Right cardiac atrium (tissue), 5 donors: ENCODE results near the gene OR52L1. TPM values are rescaled to one million over a fixed set of nuclear protein-coding genes. Genes with fewer than 3 reads are reported as not detected.
"Not testable (repeated sequence)": the region's sequence is repeated elsewhere in the genome, so short reads cannot be mapped to it uniquely, and the experiment has no call there.

Source experiments
- ATAC-seq, 2 donors: fragments of 200-7000 bp; cut with Tn5 transposase; one replicate each; pipeline versions ENCODE4 v1.8.0 to v1.9.1; 2020; ENCODE audit warnings: moderate library complexity in 2 of 2, mild to moderate bottlenecking in 1 of 2
- DNase-seq, 3 donors: peaks; one replicate each; pipeline ENCODE4 v3.0.0-alpha.2; 2020
- H3K27ac ChIP-seq: one replicate; pipeline ENCODE4 v1.5.1; 2013; ENCODE audit warnings: mild to moderate bottlenecking, low read length, control low read depth, moderate library complexity
- H3K27me3 ChIP-seq: one replicate; pipeline ENCODE4 v1.6.1; 2013; ENCODE audit not compliant: control insufficient read depth, insufficient read depth
- H3K4me1 ChIP-seq: one replicate; pipeline ENCODE4 v1.6.1; 2013; ENCODE audit warnings: low read length; ENCODE audit not compliant: control insufficient read depth, insufficient read depth
- H3K4me3 ChIP-seq: one replicate; pipeline ENCODE4 v1.5.1; 2013; ENCODE audit warnings: low read length, control low read depth
- H3K9me3 ChIP-seq: one replicate; pipeline ENCODE4 v1.6.1; 2013; ENCODE audit warnings: low read length; ENCODE audit not compliant: control insufficient read depth
- WGBS: extraction: QIAGEN DNeasy Blood & Tissue Kit; methylation state at CpG from one replicate; pipeline ENCODE4 v1.1.7; 2013; 5-methylcytosine and 5-hydroxymethylcytosine counted together
- intact Hi-C, 4 donors: fragments of 100-400 bp; cut with DNase I; formaldehyde crosslinking; loops; one replicate each; pipeline versions ENCODE4 v1.11.0 to v1.14.0; 2022 to 2023
- polyA plus RNA-seq: library from polyadenylated mRNA; stranded (reverse); fragments of 200-250 nt; gene quantifications from one replicate; pipeline ENCODE4 v1.2.3, GENCODE V29; 2013
- total RNA-seq, 4 donors: library from RNA; stranded (reverse); fragmentation: NEBNext Ultra II Directional; extraction: Animal tissue kit (Norgen Biotek cat#: 25700); gene quantifications; one replicate each; pipeline ENCODE4 v1.2.1, GENCODE V29; 2021
- donor health status: healthy with polysubstance abuse.
- donor health status: DM: no; HTN: yes; CAD: no.
- donor health status: DM: no; HTN: no; CAD: no.
- donor health status: DM: no; HTN: yes; CAD: no; lungs with severe emphysema.
- donor health status: DM: yes; HTN: yes; CAD: no.

The OR52L1 gene
- total and polyA plus RNA-seq, 5 donors, result not detected

GRCh38 chr11:5992604-5993251 is 5.9 kb upstream of the OR52L1 start:
- intact Hi-C loops, result no loop called here
- ATAC-seq (no peak), DNase-seq (no peak)
- Histone ChIP-seq H3K4me1 (no peaks in the 10 kb centered on the region), H3K27ac (no peak overlapping the region), H3K9me3 (no peaks in the 10 kb centered on the region), H3K4me3 (no peak overlapping the region), H3K27me3 (no peaks in the 10 kb centered on the region)
- 60% methylated on average over 3 of the region's 3 CpGs for WGBS

GRCh38 chr11:5992150-5992549 is 5.4 kb upstream of the OR52L1 start:
- H3K9me3 ChIP-seq, result no peaks in the 10 kb centered on the region
- ATAC-seq (peak in 1 of 2 donors; percentile 80), DNase-seq (no peak)
- intact Hi-C loops, result no loop called here
- H3K27me3 ChIP-seq, result no peaks in the 10 kb centered on the region
- 61% methylated on average over 3 of the region's 3 CpGs for WGBS
- no peak overlapping the region for H3K4me3 ChIP-seq
- H3K27ac ChIP-seq, result no peak overlapping the region
- no peaks in the 10 kb centered on the region for H3K4me1 ChIP-seq

- intact Hi-C loops, result no loop called here
- Histone ChIP-seq H3K27ac (no peak overlapping the region), H3K9me3 (no peaks in the 10 kb centered on the region), H3K27me3 (no peaks in the 10 kb centered on the region), H3K4me3 (no peak overlapping the region), H3K4me1 (no peaks in the 10 kb centered on the region)
- ATAC-seq (no peak), DNase-seq (no peak)
- WGBS, result 87% methylated on average over 4 of the region's 4 CpGs
Observed at GRCh38 chr11:5989203-5989602, 2.4 kb upstream of the OR52L1 start.

- 29% methylated on average over 1 of the region's 1 CpG for WGBS
- intact Hi-C loops, result no loop called here
- H3K4me1 ChIP-seq, result no peaks in the 10 kb centered on the region
- H3K4me3 ChIP-seq, result no peak overlapping the region
- no peak overlapping the region for H3K27ac ChIP-seq
- no peak for DNase-seq
- H3K9me3 ChIP-seq, result no peaks in the 10 kb centered on the region
- H3K27me3 ChIP-seq, result no peaks in the 10 kb centered on the region
- ATAC-seq, result no peak
Observed at GRCh38 chr11:5983443-5983842, 3.3 kb downstream of the OR52L1 start.

- intact Hi-C loops, result no loop called here
- Histone ChIP-seq H3K27ac (no peak overlapping the region), H3K27me3 (no peaks in the 10 kb centered on the region), H3K4me3 (no peak overlapping the region), H3K9me3 (no peaks in the 10 kb centered on the region), H3K4me1 (no peaks in the 10 kb centered on the region)
- ATAC-seq (no peak), DNase-seq (no peak)
- WGBS, result 63% methylated on average over 1 of the region's 1 CpG
Observed at GRCh38 chr11:5973530-5973929, 13.3 kb downstream of the OR52L1 start.

GRCh38 chr11:5968394-5968793 is 18.4 kb downstream of the OR52L1 start, which contains the start of gene OR56A5:
Gene OR56A5 (minus strand): TSS chr11:5968494. CDS start chr11:5968494, 0 bp downstream.
- no peak within 1 kb of the TSS for H3K27ac ChIP-seq
- DNase-seq (no peak), ATAC-seq (no peak)
- intact Hi-C loops, result no loop called here
- H3K9me3 ChIP-seq, result peaks cover 3% of the 10 kb centered on the region
- no peaks in the 10 kb centered on the region for H3K4me1 ChIP-seq
- H3K27me3 ChIP-seq, result no peaks in the 10 kb centered on the region
- no peak within 1 kb of the TSS for H3K4me3 ChIP-seq

- H3K4me1 ChIP-seq, result no peaks in the 10 kb centered on the region
- no peaks in the 10 kb centered on the region for H3K27me3 ChIP-seq
- intact Hi-C loops, result no loop called here
- no peak for DNase-seq
- no peak overlapping the region for H3K27ac ChIP-seq
- H3K4me3 ChIP-seq, result no peak overlapping the region
- WGBS, result 54% methylated on average over 3 of the region's 3 CpGs
- ATAC-seq, result no peak
- peaks cover 3% of the 10 kb centered on the region for H3K9me3 ChIP-seq
Observed at GRCh38 chr11:5967708-5968107, 19.1 kb downstream of the OR52L1 start.

GRCh38 chr11:5966958-5967357 is 19.8 kb downstream of the OR52L1 start:
- DNase-seq (no peak), ATAC-seq (no peak)
- Histone ChIP-seq H3K27me3 (no peaks in the 10 kb centered on the region), H3K27ac (no peak overlapping the region), H3K4me1 (no peaks in the 10 kb centered on the region), H3K4me3 (no peak overlapping the region), H3K9me3 (peaks cover 3% of the 10 kb centered on the region)
- intact Hi-C loops, result no loop called here
- WGBS, result 64% methylated on average over 2 of the region's 2 CpGs

GRCh38 chr11:5960704-5961320 is 26.0 kb downstream of the OR52L1 start:
- ATAC-seq, H3K27ac ChIP-seq, intact Hi-C loops, H3K9me3 ChIP-seq, H3K4me3 ChIP-seq, H3K4me1 ChIP-seq, H3K27me3 ChIP-seq: not testable (repeated sequence)
- WGBS, result 93% methylated on average over 40 of the region's 40 CpGs
- DNase-seq, result peak in 1 of 3 donors; percentile 42

GRCh38 chr11:5955586-5955985 is 31.2 kb downstream of the OR52L1 start:
- Histone ChIP-seq H3K9me3 (no peaks in the 10 kb centered on the region), H3K4me3 (no peak overlapping the region), H3K27ac (no peak overlapping the region), H3K27me3 (peaks cover 2% of the 10 kb centered on the region), H3K4me1 (no peaks in the 10 kb centered on the region)
- intact Hi-C loops, result no loop called here
- ATAC-seq, result no peak
- 86% methylated on average over 3 of the region's 3 CpGs for WGBS
- DNase-seq, result no peak

GRCh38 chr11:5941951-5942350 is 44.8 kb downstream of the OR52L1 start, which contains the start of gene OR56A3:
Gene OR56A3 (plus strand): TSS chr11:5942251. CDS start chr11:5947347, 5,096 bp downstream.
- Histone ChIP-seq H3K4me3 (no peak within 1 kb of the TSS), H3K27ac (no peak within 1 kb of the TSS), H3K27me3 (no peaks in the 10 kb centered on the region), H3K4me1 (no peaks in the 10 kb centered on the region), H3K9me3 (no peaks in the 10 kb centered on the region)
- intact Hi-C loops, result no loop called here
- WGBS, result 76% methylated on average over 3 of the region's 3 CpGs
- ATAC-seq (no peak), DNase-seq (no peak)
